HEK293 (cell line): ENCODE results near the gene ADM.

Experiments
- HOXD13 ChIP-seq: sonication (generic); formaldehyde crosslinking; IDR thresholded peaks from 2 replicates; pipeline ENCODE4 v1.8.0; 2022; ENCODE audit warnings: missing genetic modification reagents, borderline replicate concordance
- RBAK ChIP-seq: fragments of 450-650 bp; formaldehyde crosslinking; IDR thresholded peaks from 2 replicates; pipeline ENCODE4 v1.5.1; 2016; ENCODE audit warnings: missing biosample characterization, missing genetic modification characterization
- SCRT1 ChIP-seq: fragments of 450-650 bp; formaldehyde crosslinking; IDR thresholded peaks from 2 replicates; pipeline ENCODE4 v1.5.1; 2016; ENCODE audit warnings: missing biosample characterization, missing genetic modification characterization, borderline replicate concordance
- ZBTB20 ChIP-seq: fragments of 450-650 bp; formaldehyde crosslinking; IDR thresholded peaks from 2 replicates; pipeline ENCODE4 v1.5.1; 2016; ENCODE audit warnings: missing biosample characterization, missing genetic modification characterization
- ZFP37 ChIP-seq: fragments of 450-650 bp; formaldehyde crosslinking; IDR thresholded peaks from 2 replicates; pipeline ENCODE4 v1.5.1; 2016; ENCODE audit warnings: missing biosample characterization, missing genetic modification characterization
- ZNF169 ChIP-seq: fragments of 450-650 bp; formaldehyde crosslinking; IDR thresholded peaks from 2 replicates; pipeline ENCODE4 v1.5.1; 2016; ENCODE audit warnings: missing biosample characterization, missing genetic modification characterization
- ZNF174 ChIP-seq: fragments of 450-650 bp; formaldehyde crosslinking; IDR thresholded peaks from 2 replicates; pipeline ENCODE4 v1.5.0; 2017; ENCODE audit warnings: missing biosample characterization, mild to moderate bottlenecking, missing genetic modification characterization
- ZNF214 ChIP-seq: fragments of 450-650 bp; formaldehyde crosslinking; IDR thresholded peaks from 2 replicates; pipeline ENCODE4 v1.5.1; 2017; ENCODE audit warnings: missing biosample characterization, mild to moderate bottlenecking, missing genetic modification characterization, borderline replicate concordance
- ZNF596 ChIP-seq: fragments of 450-650 bp; IDR thresholded peaks from 2 replicates; pipeline ENCODE4 v1.5.0; 2018; ENCODE audit warnings: missing biosample characterization, mild to moderate bottlenecking, missing genetic modification characterization, moderate library complexity
- ZNF621 ChIP-seq: fragments of 450-650 bp; formaldehyde crosslinking; IDR thresholded peaks from 2 replicates; pipeline ENCODE4 v1.5.1; 2017; ENCODE audit warnings: missing biosample characterization, missing genetic modification characterization
- ZNF626 ChIP-seq: fragments of 450-650 bp; sonication (Bioruptor Pico); formaldehyde crosslinking; IDR thresholded peaks from 2 replicates; pipeline ENCODE4 v1.5.1; 2018; ENCODE audit warnings: missing biosample characterization, missing genetic modification characterization, inconsistent platforms
- ZNF654 ChIP-seq: fragments of 450-650 bp; formaldehyde crosslinking; IDR thresholded peaks from 2 replicates; pipeline ENCODE4 v1.5.1; 2016; ENCODE audit warnings: low read depth, missing biosample characterization, missing genetic modification characterization
- ZNF785 ChIP-seq: fragments of 450-650 bp; formaldehyde crosslinking; IDR thresholded peaks from 2 replicates; pipeline ENCODE4 v1.5.1; 2016; ENCODE audit warnings: missing biosample characterization, missing genetic modification characterization
- TF ChIP-seq, protein P1 (sequence below): fragments of 450-650 bp; formaldehyde crosslinking; optimal IDR thresholded peaks from 2 replicates; pipeline ENCODE3; 2016; ENCODE audit warnings: missing biosample characterization, mild to moderate bottlenecking, missing genetic modification characterization
- TF ChIP-seq, protein P2 (sequence below): fragments of 450-650 bp; formaldehyde crosslinking; IDR thresholded peaks from 2 replicates; pipeline ENCODE4 v1.5.1; 2016; ENCODE audit warnings: missing biosample characterization, missing genetic modification characterization
- TF ChIP-seq, protein P3 (sequence below): fragments of 450-650 bp; formaldehyde crosslinking; IDR thresholded peaks from 2 replicates; pipeline ENCODE4 v1.5.1; 2016; ENCODE audit warnings: missing biosample characterization, missing genetic modification characterization, low read depth
- TF ChIP-seq, protein P4 (sequence below): fragments of 450-650 bp; formaldehyde crosslinking; IDR thresholded peaks from 2 replicates; pipeline ENCODE4 v1.5.1; 2017; ENCODE audit warnings: missing biosample characterization, mild to moderate bottlenecking, missing genetic modification characterization, moderate library complexity
- TF ChIP-seq, protein P5 (sequence below): fragments of 450-650 bp; formaldehyde crosslinking; IDR thresholded peaks from 2 replicates; pipeline ENCODE4 v1.5.1; 2016; ENCODE audit warnings: missing biosample characterization, missing genetic modification characterization
- TF ChIP-seq, protein P6 (sequence below): fragments of 450-650 bp; formaldehyde crosslinking; IDR thresholded peaks from 2 replicates; pipeline ENCODE4 v1.5.1; 2016; ENCODE audit warnings: missing biosample characterization, missing genetic modification characterization

ADM gene

DNA sequence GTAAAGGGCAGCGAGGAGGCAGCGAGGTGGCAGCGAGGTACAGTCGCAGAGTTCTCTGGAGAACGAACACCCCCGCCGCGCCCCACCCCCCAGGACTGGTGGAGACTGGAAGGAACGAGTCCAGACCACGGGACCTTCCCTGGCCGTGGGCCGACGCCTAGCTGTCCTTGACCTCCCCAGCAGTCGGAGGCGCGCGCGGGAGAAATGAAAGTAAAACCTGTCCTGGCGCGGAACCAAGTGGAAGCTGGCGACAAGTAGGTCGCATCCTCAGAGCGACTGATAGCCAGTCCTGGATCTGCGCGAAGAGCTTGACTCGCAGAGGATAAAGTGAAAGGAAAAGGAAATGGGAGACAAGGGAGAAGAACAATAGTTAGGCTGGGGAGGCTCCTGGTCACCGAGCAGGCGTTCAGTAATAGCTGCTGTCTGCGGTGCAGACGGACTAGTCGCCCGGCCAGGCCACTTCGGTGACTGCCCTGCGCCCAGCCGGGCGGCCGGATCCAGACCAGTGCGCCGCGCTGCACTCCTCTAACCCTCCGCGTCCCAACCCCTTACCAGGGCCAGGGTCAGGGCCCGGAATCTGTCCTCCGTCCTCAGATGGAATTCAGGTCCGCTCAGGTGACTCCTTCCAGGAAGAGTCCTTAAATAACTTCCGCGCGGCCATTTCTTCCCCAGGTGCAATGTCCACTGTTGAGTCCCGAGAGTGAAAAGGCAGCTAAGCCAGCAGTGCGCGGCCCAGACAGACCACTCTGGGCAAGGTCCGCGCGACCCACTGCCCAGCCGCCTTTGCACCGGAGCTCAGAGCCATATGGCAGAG, 1.9 kb upstream of the ADM start (continued):
- TF ChIP-seq, protein P1, sequence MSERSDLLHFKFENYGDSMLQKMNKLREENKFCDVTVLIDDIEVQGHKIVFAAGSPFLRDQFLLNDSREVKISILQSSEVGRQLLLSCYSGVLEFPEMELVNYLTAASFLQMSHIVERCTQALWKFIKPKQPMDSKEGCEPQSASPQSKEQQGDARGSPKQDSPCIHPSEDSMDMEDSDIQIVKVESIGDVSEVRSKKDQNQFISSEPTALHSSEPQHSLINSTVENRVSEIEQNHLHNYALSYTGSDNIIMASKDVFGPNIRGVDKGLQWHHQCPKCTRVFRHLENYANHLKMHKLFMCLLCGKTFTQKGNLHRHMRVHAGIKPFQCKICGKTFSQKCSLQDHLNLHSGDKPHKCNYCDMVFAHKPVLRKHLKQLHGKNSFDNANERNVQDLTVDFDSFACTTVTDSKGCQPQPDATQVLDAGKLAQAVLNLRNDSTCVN, result peak; percentile 63
- no peak for TF ChIP-seq HOXD13 (CRISPR knock-in tag)
- no peak for TF ChIP-seq ZNF214 (tag by site-specific recombination)
- TF ChIP-seq ZNF654 (tag by site-specific recombination), result no peak
- no peak for TF ChIP-seq ZNF785 (tag by site-specific recombination)
- TF ChIP-seq ZNF169 (tag by site-specific recombination), result no peak
- TF ChIP-seq, protein P2, sequence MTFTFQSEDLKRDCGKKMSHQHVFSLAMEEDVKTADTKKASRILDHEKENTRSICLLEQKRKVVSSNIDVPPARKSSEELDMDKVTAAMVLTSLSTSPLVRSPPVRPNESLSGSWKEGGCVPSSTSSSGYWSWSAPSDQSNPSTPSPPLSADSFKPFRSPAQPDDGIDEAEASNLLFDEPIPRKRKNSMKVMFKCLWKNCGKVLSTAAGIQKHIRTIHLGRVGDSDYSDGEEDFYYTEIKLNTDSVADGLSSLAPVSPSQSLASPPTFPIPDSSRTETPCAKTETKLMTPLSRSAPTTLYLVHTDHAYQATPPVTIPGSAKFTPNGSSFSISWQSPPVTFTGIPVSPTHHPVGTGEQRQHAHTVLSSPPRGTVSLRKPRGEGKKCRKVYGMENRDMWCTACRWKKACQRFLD (tag by site-specific recombination), result no peak
- TF ChIP-seq RBAK (tag by site-specific recombination), result no peak
- no peak for TF ChIP-seq ZNF596 (tag by site-specific recombination)
- TF ChIP-seq, protein P3, sequence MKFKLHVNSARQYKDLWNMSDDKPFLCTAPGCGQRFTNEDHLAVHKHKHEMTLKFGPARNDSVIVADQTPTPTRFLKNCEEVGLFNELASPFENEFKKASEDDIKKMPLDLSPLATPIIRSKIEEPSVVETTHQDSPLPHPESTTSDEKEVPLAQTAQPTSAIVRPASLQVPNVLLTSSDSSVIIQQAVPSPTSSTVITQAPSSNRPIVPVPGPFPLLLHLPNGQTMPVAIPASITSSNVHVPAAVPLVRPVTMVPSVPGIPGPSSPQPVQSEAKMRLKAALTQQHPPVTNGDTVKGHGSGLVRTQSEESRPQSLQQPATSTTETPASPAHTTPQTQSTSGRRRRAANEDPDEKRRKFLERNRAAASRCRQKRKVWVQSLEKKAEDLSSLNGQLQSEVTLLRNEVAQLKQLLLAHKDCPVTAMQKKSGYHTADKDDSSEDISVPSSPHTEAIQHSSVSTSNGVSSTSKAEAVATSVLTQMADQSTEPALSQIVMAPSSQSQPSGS, result no peak
- no peak for TF ChIP-seq ZNF621
- TF ChIP-seq, protein P4, sequence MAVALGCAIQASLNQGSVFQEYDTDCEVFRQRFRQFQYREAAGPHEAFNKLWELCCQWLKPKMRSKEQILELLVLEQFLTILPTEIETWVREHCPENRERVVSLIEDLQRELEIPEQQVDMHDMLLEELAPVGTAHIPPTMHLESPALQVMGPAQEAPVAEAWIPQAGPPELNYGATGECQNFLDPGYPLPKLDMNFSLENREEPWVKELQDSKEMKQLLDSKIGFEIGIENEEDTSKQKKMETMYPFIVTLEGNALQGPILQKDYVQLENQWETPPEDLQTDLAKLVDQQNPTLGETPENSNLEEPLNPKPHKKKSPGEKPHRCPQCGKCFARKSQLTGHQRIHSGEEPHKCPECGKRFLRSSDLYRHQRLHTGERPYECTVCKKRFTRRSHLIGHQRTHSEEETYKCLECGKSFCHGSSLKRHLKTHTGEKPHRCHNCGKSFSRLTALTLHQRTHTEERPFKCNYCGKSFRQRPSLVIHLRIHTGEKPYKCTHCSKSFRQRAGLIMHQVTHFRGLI (tag by site-specific recombination), result no peak
- TF ChIP-seq ZBTB20, result peak; percentile 58; the same call in 1 of the 2 replicates
- TF ChIP-seq ZNF174 (tag by site-specific recombination), result no peak
- no peak for TF ChIP-seq ZFP37 (tag by site-specific recombination)
- TF ChIP-seq, protein P5, sequence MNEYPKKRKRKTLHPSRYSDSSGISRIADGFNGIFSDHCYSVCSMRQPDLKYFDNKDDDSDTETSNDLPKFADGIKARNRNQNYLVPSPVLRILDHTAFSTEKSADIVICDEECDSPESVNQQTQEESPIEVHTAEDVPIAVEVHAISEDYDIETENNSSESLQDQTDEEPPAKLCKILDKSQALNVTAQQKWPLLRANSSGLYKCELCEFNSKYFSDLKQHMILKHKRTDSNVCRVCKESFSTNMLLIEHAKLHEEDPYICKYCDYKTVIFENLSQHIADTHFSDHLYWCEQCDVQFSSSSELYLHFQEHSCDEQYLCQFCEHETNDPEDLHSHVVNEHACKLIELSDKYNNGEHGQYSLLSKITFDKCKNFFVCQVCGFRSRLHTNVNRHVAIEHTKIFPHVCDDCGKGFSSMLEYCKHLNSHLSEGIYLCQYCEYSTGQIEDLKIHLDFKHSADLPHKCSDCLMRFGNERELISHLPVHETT (tag by site-specific recombination), result no peak
- no peak for TF ChIP-seq ZNF626 (tag by site-specific recombination)
- no peak for TF ChIP-seq SCRT1 (tag by site-specific recombination)
- TF ChIP-seq, protein P6, sequence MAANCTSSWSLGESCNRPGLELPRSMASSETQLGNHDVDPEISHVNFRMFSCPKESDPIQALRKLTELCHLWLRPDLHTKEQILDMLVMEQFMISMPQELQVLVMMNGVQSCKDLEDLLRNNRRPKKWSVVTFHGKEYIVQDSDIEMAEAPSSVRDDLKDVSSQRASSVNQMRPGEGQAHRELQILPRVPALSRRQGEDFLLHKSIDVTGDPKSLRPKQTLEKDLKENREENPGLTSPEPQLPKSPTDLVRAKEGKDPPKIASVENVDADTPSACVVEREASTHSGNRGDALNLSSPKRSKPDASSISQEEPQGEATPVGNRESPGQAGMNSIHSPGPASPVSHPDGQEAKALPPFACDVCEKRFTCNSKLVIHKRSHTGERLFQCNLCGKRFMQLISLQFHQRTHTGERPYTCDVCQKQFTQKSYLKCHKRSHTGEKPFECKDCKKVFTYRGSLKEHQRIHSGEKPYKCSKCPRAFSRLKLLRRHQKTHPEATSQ (tag by site-specific recombination), result no peak
- TF ChIP-seq, all 188 proteins: peak for 19
